Endometrial microvascular endothelial cells (primary cell): ENCODE measurements around the gene TRIM63. TPM values are rescaled to one million over a fixed set of nuclear protein-coding genes. Genes with fewer than 3 reads are reported as not detected.

Experiments
- in situ Hi-C: cut with HindIII; loops from 2 replicates; pipeline ENCODE4 v1.10.0; 2017; ENCODE audit warnings: low sequenced_read_pairs, low pct_unique_long_range_greater_than_20kb; ENCODE audit errors: inconsistent ontology term
- total RNA-seq: library from RNA; depleted of rRNA; stranded (reverse); fragments of >200 nt; gene quantifications from one replicate; pipeline ENCODE4 v1.2.3, GENCODE V29; 2015; ENCODE audit errors: inconsistent ontology term

Gene TRIM63
- total RNA-seq, 1 donor from 2014 or later, result not detected

- in situ Hi-C loops, result no loop called here
Measured at GRCh38 chr1:26041401-26041800, 26.0 kb downstream of the TRIM63 start.

GRCh38 chr1:26038904-26039303 is 28.5 kb downstream of the TRIM63 start:
- in situ Hi-C loops, result no loop called here

- in situ Hi-C loops, result no loop called here
Measured at GRCh38 chr1:26038477-26038876, 29.0 kb downstream of the TRIM63 start.

GRCh38 chr1:26037904-26038303 is 29.5 kb downstream of the TRIM63 start:
- in situ Hi-C loops, result no loop called here

DNA sequence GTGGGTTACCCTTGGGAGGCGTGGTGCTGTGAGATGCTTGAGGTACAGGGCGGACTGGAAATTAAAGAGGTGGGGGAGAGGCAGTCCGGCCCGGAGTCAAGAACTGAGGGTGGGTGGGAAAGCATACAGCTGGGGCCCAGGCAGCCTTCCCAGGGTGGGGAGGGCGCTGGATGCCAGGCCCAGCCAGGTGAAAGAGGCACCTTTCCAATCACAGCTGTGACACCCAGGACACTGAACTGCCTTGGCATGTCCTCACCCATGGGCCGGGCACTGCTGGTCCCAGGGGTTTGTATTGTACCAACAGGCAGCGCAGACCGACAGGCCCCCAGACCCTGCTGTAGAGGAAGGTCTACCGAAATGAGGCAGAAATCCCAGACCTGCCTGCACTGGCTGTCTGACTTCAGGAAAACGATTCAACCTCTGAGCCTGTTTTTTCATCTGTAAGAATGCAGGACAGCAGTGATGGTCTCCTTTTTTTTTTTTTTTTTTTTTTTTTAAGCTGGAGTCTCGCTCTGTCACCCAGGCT is 30.6 kb downstream of the TRIM63 start:
- in situ Hi-C loops, result no loop called here

DNA sequence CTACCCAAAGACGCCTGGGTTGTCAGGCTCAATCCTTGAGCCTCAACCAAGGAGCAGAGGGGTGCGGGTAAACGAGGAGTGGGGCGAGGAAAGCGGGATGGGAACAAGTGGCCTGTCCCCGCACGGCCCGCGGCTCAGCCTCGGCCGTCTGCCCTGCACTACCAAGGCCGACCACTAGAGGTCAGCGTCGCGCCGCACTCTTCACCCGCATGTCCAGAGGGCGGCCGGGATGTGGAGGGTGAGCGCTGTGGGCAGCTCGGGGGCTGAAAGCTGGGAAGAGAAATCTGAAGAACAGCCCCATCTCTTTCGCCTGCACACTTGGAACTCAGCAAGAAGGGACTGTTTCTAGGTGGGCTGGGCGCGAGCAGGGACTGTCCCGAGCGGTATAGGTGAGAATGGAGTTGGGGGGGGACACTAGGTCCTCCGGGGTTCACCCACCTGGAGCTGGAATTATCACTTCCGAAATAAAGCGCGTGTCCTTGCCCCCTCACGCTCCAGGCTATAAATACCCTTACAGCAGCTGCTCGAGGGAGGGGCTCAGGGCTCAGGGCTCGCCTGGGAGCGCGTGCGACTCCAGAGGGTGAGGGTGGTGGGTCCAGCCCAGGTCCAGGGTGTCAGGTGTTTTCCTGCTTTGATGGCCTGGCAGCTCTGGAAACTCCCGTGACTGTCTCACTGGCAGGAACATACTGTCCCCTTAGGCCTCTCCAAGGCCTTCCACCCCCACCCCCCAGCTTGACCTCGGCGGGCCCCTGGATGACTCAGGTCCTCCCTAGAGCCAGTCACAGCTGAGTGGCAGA is 31.3 kb downstream of the TRIM63 start:
- in situ Hi-C loops, result no loop called here

GRCh38 chr1:26035203-26035958 is 32.0 kb downstream of the TRIM63 start:
- in situ Hi-C loops, result no loop called here

DNA sequence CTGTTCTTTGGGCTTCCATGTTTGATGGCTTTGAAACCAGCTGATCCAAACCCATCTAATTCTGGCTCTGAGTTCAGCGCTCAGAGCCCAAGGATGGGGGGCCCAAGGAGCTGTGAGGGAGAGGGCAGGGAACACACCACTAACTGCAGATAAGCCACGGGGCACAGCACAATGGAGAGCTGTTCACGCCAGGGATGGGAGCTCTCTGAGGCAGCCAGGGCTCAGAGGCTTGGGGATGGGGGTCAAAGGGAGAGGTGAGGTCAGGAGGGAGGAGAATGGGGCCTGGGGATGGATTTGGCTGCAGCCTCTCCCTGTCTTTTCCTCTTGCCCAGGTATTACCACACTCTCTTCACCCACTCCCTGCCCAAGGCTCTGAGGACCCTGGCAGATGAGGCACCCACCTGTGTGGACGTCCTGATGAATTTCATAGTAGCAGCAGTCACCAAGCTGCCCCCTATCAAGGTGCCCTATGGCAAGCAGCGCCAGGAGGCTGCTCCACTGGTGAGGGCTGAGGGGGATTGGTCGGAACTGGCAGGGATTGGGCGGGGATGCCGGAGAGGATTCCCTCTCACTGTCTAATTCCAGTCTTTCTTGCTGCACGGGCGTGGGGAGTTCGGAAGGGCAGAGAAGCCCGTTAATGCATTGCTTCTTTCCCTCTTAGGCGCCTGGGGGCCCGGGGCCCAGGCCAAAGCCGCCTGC is 32.8 kb downstream of the TRIM63 start:
- in situ Hi-C loops, result no loop called here

DNA sequence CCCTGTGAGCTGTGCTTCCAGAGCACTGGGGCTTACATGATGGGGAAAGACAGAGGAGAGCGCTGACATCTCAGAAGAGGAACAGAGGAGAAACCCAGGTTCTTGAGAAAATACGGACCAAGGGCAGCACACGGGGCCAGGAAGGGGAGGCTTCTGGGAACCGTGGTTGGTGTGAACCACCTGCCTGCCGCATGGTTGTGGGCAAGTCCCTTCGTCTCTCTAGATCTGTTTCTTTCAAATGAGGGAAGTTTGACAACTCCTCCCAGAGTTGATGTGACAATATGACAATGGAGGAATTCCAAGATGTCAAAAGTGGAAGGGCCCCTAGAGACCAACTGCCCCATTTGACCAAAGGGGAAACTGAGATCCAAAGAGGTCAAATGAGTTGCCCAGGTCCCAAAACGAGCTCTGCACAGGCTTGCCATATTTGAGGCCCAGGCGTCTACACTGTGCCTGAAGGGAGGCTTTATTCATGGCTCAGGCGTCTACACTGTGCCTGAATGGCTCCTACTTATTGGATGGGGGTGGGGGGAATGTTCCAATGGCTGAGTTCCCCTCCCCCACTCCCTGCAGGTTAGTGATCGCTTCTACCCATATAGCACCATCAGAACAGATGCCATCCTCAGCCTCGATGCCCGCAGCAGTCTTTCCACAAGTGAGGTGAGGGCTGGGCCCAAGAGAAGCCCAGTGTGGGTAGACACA is 34.6 kb downstream of the TRIM63 start:
- in situ Hi-C loops, result no loop called here

GRCh38 chr1:26031611-26032220 is 35.7 kb downstream of the TRIM63 start:
- in situ Hi-C loops, result no loop called here

DNA sequence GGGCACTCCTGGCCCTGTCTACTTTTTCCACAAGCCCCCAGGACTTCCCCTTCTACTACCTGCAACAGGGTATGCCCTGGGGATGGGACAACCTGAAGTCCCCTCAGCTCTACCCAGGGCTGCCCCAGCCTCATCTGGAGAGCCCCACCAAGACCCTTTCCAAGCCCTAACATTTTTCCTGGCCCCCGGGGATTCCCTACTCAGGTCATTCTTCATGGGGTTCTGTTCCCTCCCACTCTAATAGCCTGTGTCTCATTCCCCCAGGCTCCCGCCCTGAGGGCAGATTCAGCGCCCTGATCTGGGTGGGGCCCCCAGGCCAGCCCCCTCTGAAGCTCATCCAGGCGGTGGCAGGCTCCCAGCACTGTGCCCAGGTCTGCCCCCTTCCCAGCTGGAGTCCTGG is 36.2 kb downstream of the TRIM63 start:
- in situ Hi-C loops, result no loop called here

- in situ Hi-C loops, result no loop called here
Measured at GRCh38 chr1:26029864-26030481, 37.5 kb downstream of the TRIM63 start.

- in situ Hi-C loops, result no loop called here
Measured at GRCh38 chr1:26029054-26029863, 38.2 kb downstream of the TRIM63 start.

DNA sequence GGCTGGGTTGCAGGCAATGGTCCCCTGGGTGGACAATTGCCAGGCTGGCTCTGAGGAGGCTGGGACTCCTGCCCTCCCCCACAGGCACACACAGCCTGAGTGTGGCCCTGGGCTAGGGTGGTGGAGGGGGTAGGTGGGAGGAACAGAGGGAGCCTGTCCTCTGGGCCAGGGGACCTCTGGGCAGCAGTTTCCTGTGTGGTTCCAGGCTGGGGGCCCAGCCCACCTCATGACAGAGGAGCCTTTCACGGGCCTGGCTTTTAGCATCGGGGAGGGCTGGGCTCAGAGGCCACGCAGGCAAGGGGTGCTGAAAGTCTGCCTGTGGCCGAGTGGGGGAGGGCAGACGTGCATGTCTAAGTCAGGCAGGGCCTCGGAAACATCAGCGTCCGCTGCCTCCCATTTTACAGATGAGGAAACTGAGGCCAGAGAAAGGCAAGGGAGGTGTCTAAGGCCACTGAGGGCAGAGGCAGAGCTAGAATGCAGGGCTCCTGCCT is 38.9 kb downstream of the TRIM63 start:
- in situ Hi-C loops, result no loop called here

GRCh38 chr1:26027716-26028489 is 39.5 kb downstream of the TRIM63 start:
- in situ Hi-C loops, result no loop called here

DNA sequence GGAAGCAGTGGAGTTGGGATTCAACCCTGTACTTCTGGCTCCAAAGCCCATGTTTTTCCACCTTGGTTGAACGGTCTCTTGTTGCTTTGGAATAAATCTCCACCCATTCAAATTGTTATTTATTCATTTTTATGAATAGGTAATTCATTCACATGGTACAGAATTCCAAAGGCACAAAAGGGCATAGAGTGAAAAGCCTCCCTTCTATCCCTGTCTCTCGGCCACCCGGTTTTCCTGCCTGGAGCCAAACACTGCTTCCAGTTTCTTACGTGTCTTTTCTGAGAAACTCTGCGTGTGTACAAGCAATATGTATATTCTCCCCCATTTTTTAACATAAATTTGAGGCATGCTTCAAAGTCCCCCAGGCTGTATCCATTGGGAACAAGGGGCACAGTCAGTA is 41.9 kb downstream of the TRIM63 start:
- in situ Hi-C loops, result no loop called here
